PC-9 (cell line): ENCODE data around the gene DSPP.

Experiments
- EZH2 ChIP-seq: fragments of 200-600 bp; sonication (generic); IDR thresholded peaks from 2 replicates; pipeline ENCODE4 v1.8.0; 2017; ENCODE audit warnings: antibody characterized with exemption, low read depth
- TF ChIP-seq, protein P1 (sequence below): fragments of 200-600 bp; sonication (generic); conservative IDR thresholded peaks from 2 replicates; pipeline ENCODE4 v1.6.1; 2017; ENCODE audit warnings: mixed run types, antibody characterized with exemption, mild to moderate bottlenecking, moderate library complexity

DNA sequence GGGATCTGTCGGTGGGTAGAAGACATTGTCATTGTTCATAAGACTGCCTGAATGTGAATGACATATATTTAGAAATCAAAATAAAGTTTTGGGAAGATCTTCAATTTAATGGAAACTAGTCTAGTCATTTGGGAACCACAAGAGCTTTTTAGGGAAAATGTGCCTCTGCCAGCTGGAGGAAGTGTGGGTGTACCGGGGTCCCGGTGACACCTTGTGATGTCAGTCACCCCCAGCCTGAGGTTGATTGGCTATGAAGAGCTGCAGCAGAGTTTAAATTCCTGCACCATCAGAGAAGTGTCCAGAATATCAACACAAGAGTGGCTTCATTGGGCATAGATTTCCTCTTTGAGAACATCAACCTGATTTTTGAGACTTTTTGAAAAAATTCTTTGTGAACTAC is 41.7 kb downstream of the DSPP start, which contains the start of gene DMP1:
- TF ChIP-seq, protein P1, sequence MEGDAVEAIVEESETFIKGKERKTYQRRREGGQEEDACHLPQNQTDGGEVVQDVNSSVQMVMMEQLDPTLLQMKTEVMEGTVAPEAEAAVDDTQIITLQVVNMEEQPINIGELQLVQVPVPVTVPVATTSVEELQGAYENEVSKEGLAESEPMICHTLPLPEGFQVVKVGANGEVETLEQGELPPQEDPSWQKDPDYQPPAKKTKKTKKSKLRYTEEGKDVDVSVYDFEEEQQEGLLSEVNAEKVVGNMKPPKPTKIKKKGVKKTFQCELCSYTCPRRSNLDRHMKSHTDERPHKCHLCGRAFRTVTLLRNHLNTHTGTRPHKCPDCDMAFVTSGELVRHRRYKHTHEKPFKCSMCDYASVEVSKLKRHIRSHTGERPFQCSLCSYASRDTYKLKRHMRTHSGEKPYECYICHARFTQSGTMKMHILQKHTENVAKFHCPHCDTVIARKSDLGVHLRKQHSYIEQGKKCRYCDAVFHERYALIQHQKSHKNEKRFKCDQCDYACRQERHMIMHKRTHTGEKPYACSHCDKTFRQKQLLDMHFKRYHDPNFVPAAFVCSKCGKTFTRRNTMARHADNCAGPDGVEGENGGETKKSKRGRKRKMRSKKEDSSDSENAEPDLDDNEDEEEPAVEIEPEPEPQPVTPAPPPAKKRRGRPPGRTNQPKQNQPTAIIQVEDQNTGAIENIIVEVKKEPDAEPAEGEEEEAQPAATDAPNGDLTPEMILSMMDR, result no peak
- TF ChIP-seq EZH2, result no peak
